ENCODE data around the gene ZFHX2.
A peak's percentile ranks its signal among the peaks of the same experiment; 100 is the strongest.

The ZFHX2 gene

DNA sequence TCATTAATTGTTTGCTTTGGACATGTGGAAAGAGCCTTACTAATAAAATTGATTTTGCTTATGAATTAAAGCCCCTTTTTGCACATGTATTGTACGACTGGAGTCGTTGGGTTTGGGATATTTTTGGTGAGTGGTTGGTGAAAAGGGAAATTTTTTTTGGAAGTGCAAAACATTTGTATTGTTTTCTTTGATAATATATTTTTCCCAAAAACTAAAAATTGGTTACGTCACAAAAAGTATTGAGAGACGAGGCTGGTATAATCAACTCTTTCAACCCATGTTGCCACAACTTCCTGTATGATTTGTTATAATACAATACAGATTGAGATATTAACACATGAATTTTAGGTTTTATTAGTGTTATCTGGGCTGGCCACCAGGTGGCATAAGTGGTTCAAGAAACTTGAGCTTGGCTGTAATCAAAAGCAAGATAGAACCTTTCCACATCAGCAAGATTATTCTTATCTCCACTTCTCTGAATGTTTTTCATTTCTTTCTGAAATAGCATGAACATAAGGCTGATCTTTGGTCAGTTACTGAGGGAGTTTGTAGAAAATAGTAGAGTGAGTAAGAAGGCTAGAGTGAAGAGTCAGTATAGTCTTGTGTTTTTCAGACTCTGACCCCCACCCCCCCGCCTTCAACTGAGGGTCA lies 73.3 kb downstream of the ZFHX2 start:
- peak; percentile 65 for TF ChIP-seq RAD21 (IDR thresholded peaks at IDR 0.05; ENCODE audit: low read depth)
- no peak for TF ChIP-seq EP300 (IDR thresholded peaks at IDR 0.05; ENCODE audit: borderline replicate concordance)

DNA sequence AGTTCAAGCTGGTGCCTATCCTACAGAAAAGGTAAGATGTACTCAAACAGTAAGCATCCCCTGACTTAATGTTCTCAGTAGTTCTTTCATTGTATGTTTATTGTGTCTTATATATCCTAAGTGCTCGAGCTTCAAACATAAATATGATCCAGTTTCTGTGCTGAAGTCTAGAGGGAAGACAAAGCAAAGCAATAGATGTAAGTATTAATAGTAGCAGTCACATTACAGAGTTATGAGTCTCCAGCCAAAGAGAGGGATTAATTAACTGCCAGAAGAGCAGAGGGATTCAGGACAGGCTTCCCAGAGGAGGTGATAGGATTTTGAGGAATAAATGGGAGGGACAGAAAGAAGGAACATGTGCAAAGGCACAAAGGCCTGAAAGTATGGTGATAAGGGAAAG lies 80.6 kb downstream of the ZFHX2 start:
- TF ChIP-seq CEBPB (IDR thresholded peaks at IDR 0.05) (no peak), USF1 (IDR thresholded peaks at IDR 0.05) (no peak), TAF1 (IDR thresholded peaks at IDR 0.05; ENCODE audit: low read depth) (no peak), EP300 (IDR thresholded peaks at IDR 0.05; ENCODE audit: borderline replicate concordance) (no peak), REST (IDR thresholded peaks at IDR 0.05; ENCODE audit: low read depth) (no peak), YY1 (IDR thresholded peaks at IDR 0.05; ENCODE audit: low read depth) (no peak), TCF12 (IDR thresholded peaks at IDR 0.05; ENCODE audit: low read depth) (no peak), TEAD4 (IDR thresholded peaks at IDR 0.05) (no peak), EGR1 (IDR thresholded peaks at IDR 0.05) (no peak), FOXM1 (IDR thresholded peaks at IDR 0.05; ENCODE audit: borderline replicate concordance, low read depth) (no peak), NFIC (IDR thresholded peaks at IDR 0.05) (no peak), RAD21 (IDR thresholded peaks at IDR 0.05; ENCODE audit: low read depth) (no peak)
- TF ChIP-seq, protein P1, sequence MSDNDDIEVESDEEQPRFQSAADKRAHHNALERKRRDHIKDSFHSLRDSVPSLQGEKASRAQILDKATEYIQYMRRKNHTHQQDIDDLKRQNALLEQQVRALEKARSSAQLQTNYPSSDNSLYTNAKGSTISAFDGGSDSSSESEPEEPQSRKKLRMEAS (IDR thresholded peaks at IDR 0.05): no peak
